ENCODE data around the gene DYNC2H1.
A peak's percentile ranks its signal among the peaks of the same experiment; 100 is the strongest.

The DYNC2H1 gene

GRCh38 chr11:103453126-103453525 lies 343.9 kb downstream of the DYNC2H1 start:
- no CpG with 5 or more reads among the region's 3 CpGs for WGBS, 2 donors (ENCODE audit: extremely low coverage in 2 of 2, insufficient read length in 2 of 2, insufficient replicate concordance in 1 of 2)
- DNase-seq (ENCODE audit: low spot score): no peak
- Histone ChIP-seq H3K9ac (ENCODE audit: low read depth, low read length, poor library complexity) (no peak overlapping the region), H2AK5ac (ENCODE audit: low read depth, low read length) (no peak overlapping the region), H2BK5ac (ENCODE audit: low read length) (no peak overlapping the region), H3K9me3 (replicated peaks in 1 of 2; ENCODE audit: control insufficient read depth in 2 of 2, insufficient read depth in 1 of 2, low read depth in 1 of 2, low read length in 2 of 2) (no peaks in the 10 kb centered on the region), H3K18ac (ENCODE audit: low read length) (no peak overlapping the region), H4K91ac (ENCODE audit: low read depth, low read length, poor library complexity) (no peak overlapping the region), H2BK15ac (ENCODE audit: low read length) (no peak overlapping the region), H3K27ac (replicated peaks; ENCODE audit: low read length) (no peak overlapping the region), H3K4me2 (ENCODE audit: insufficient read depth, low read length, poor library complexity, severe bottlenecking) (no peak overlapping the region), H3K79me1 (ENCODE audit: low read depth, low read length) (no peaks in the 10 kb centered on the region), H2BK120ac (ENCODE audit: low read depth, low read length) (no peak overlapping the region), H2AFZ (ENCODE audit: low read length) (no peak overlapping the region), H3K14ac (ENCODE audit: low read length) (no peak overlapping the region), H3K23ac (ENCODE audit: low read depth, low read length, poor library complexity) (no peak overlapping the region), H4K8ac (ENCODE audit: low read depth, low read length) (no peak overlapping the region), H3K4ac (ENCODE audit: low read length) (no peak overlapping the region), H2BK12ac (ENCODE audit: low read length) (no peak overlapping the region), H3K36me3 (replicated peaks in 1 of 2; ENCODE audit: control insufficient read depth in 2 of 2, insufficient read depth in 2 of 2, low read length in 2 of 2) (no peaks in the 10 kb centered on the region), H3K4me1 (ENCODE audit: control insufficient read depth in 2 of 2, insufficient read depth in 1 of 2, low read depth in 1 of 2, low read length in 2 of 2) (no peaks in the 10 kb centered on the region), H3K27me3 (ENCODE audit: control insufficient read depth in 3 of 3, insufficient read depth in 3 of 3, low read depth in 1 of 3, low read length in 3 of 3) (no peaks in the 10 kb centered on the region), H3K4me3 (ENCODE audit: low read length in 2 of 2) (no peak overlapping the region)

GRCh38 chr11:103453915-103454709 lies 344.9 kb downstream of the DYNC2H1 start:
- Histone ChIP-seq H3K23ac (ENCODE audit: low read depth, low read length, poor library complexity) (no peak overlapping the region), H3K27ac (replicated peaks; ENCODE audit: low read length) (no peak overlapping the region), H4K91ac (ENCODE audit: low read depth, low read length, poor library complexity) (no peak overlapping the region), H3K79me1 (ENCODE audit: low read depth, low read length) (no peaks in the 10 kb centered on the region), H3K14ac (ENCODE audit: low read length) (no peak overlapping the region), H2BK15ac (ENCODE audit: low read length) (no peak overlapping the region), H4K8ac (ENCODE audit: low read depth, low read length) (no peak overlapping the region), H2AK5ac (ENCODE audit: low read depth, low read length) (no peak overlapping the region), H3K36me3 (replicated peaks in 1 of 2; ENCODE audit: control insufficient read depth in 2 of 2, insufficient read depth in 2 of 2, low read length in 2 of 2) (no peaks in the 10 kb centered on the region), H3K4ac (ENCODE audit: low read length) (no peak overlapping the region), H3K9ac (ENCODE audit: low read depth, low read length, poor library complexity) (no peak overlapping the region), H3K9me3 (replicated peaks in 1 of 2; ENCODE audit: control insufficient read depth in 2 of 2, insufficient read depth in 1 of 2, low read depth in 1 of 2, low read length in 2 of 2) (no peaks in the 10 kb centered on the region), H3K27me3 (ENCODE audit: control insufficient read depth in 3 of 3, insufficient read depth in 3 of 3, low read depth in 1 of 3, low read length in 3 of 3) (no peaks in the 10 kb centered on the region), H3K4me2 (ENCODE audit: insufficient read depth, low read length, poor library complexity, severe bottlenecking) (no peak overlapping the region), H3K4me3 (ENCODE audit: low read length in 2 of 2) (no peak overlapping the region), H2BK12ac (ENCODE audit: low read length) (no peak overlapping the region), H2BK5ac (ENCODE audit: low read length) (no peak overlapping the region), H3K4me1 (ENCODE audit: control insufficient read depth in 2 of 2, insufficient read depth in 1 of 2, low read depth in 1 of 2, low read length in 2 of 2) (no peaks in the 10 kb centered on the region), H2BK120ac (ENCODE audit: low read depth, low read length) (no peak overlapping the region), H2AFZ (ENCODE audit: low read length) (no peak overlapping the region), H3K18ac (ENCODE audit: low read length) (no peak overlapping the region)
- no CpG with 5 or more reads among the region's 4 CpGs for WGBS, 2 donors (ENCODE audit: extremely low coverage in 2 of 2, insufficient read length in 2 of 2, insufficient replicate concordance in 1 of 2)
- no peak for DNase-seq (ENCODE audit: low spot score)

- Histone ChIP-seq H3K18ac (ENCODE audit: low read length) (no peak overlapping the region), H3K4ac (ENCODE audit: low read length) (no peak overlapping the region), H3K9me3 (replicated peaks in 1 of 2; ENCODE audit: control insufficient read depth in 2 of 2, insufficient read depth in 1 of 2, low read depth in 1 of 2, low read length in 2 of 2) (no peaks in the 10 kb centered on the region), H3K79me1 (ENCODE audit: low read depth, low read length) (no peaks in the 10 kb centered on the region), H3K36me3 (replicated peaks in 1 of 2; ENCODE audit: control insufficient read depth in 2 of 2, insufficient read depth in 2 of 2, low read length in 2 of 2) (peaks cover 0 to 1% of the 10 kb centered on the region in 2 donors), H3K27me3 (ENCODE audit: control insufficient read depth in 3 of 3, insufficient read depth in 3 of 3, low read depth in 1 of 3, low read length in 3 of 3) (no peaks in the 10 kb centered on the region), H2BK15ac (ENCODE audit: low read length) (no peak overlapping the region), H2AFZ (ENCODE audit: low read length) (no peak overlapping the region), H2BK120ac (ENCODE audit: low read depth, low read length) (no peak overlapping the region), H3K14ac (ENCODE audit: low read length) (no peak overlapping the region), H3K9ac (ENCODE audit: low read depth, low read length, poor library complexity) (no peak overlapping the region), H2AK5ac (ENCODE audit: low read depth, low read length) (no peak overlapping the region), H2BK5ac (ENCODE audit: low read length) (no peak overlapping the region), H3K27ac (replicated peaks; ENCODE audit: low read length) (no peak overlapping the region), H2BK12ac (ENCODE audit: low read length) (no peak overlapping the region), H4K8ac (ENCODE audit: low read depth, low read length) (no peak overlapping the region), H3K4me3 (ENCODE audit: low read length in 2 of 2) (no peak overlapping the region), H4K91ac (ENCODE audit: low read depth, low read length, poor library complexity) (no peak overlapping the region), H3K4me1 (ENCODE audit: control insufficient read depth in 2 of 2, insufficient read depth in 1 of 2, low read depth in 1 of 2, low read length in 2 of 2) (no peaks in the 10 kb centered on the region), H3K4me2 (ENCODE audit: insufficient read depth, low read length, poor library complexity, severe bottlenecking) (no peak overlapping the region), H3K23ac (ENCODE audit: low read depth, low read length, poor library complexity) (no peak overlapping the region)
- no peak for DNase-seq (ENCODE audit: low spot score)
- WGBS, 2 donors (ENCODE audit: extremely low coverage in 2 of 2, insufficient read length in 2 of 2, insufficient replicate concordance in 1 of 2): no CpG with 5 or more reads among the region's 1 CpG
These were observed 355.2 kb downstream of the DYNC2H1 start for GRCh38 chr11:103464420-103464819.

GRCh38 chr11:103465555-103466140 lies 356.4 kb downstream of the DYNC2H1 start:
- no peak overlapping the region for H2BK120ac ChIP-seq (ENCODE audit: low read depth, low read length)
- H3K18ac ChIP-seq (ENCODE audit: low read length): no peak overlapping the region
- no peak overlapping the region for H2BK12ac ChIP-seq (ENCODE audit: low read length)
- no peaks in the 10 kb centered on the region for H3K4me1 ChIP-seq (ENCODE audit: control insufficient read depth in 2 of 2, insufficient read depth in 1 of 2, low read depth in 1 of 2, low read length in 2 of 2)
- no peak overlapping the region for H3K23ac ChIP-seq (ENCODE audit: low read depth, low read length, poor library complexity)
- peaks cover 0 to 1% of the 10 kb centered on the region in 2 donors for H3K36me3 ChIP-seq (replicated peaks in 1 of 2; ENCODE audit: control insufficient read depth in 2 of 2, insufficient read depth in 2 of 2, low read length in 2 of 2)
- peak overlapping the region; percentile 26 for H3K27ac ChIP-seq (replicated peaks; ENCODE audit: low read length)
- H2AFZ ChIP-seq (ENCODE audit: low read length): no peak overlapping the region
- H3K4me3 ChIP-seq (ENCODE audit: low read length in 2 of 2): no peak overlapping the region
- H3K4ac ChIP-seq (ENCODE audit: low read length): no peak overlapping the region
- H3K9ac ChIP-seq (ENCODE audit: low read depth, low read length, poor library complexity): no peak overlapping the region
- no peaks in the 10 kb centered on the region for H3K9me3 ChIP-seq (replicated peaks in 1 of 2; ENCODE audit: control insufficient read depth in 2 of 2, insufficient read depth in 1 of 2, low read depth in 1 of 2, low read length in 2 of 2)
- H4K8ac ChIP-seq (ENCODE audit: low read depth, low read length): no peak overlapping the region
- DNase-seq (ENCODE audit: low spot score): no peak
- WGBS, 2 donors (ENCODE audit: extremely low coverage in 2 of 2, insufficient read length in 2 of 2, insufficient replicate concordance in 1 of 2): no CpG with 5 or more reads among the region's 3 CpGs
- no peak overlapping the region for H4K91ac ChIP-seq (ENCODE audit: low read depth, low read length, poor library complexity)
- no peak overlapping the region for H2BK15ac ChIP-seq (ENCODE audit: low read length)
- H2BK5ac ChIP-seq (ENCODE audit: low read length): no peak overlapping the region
- H3K4me2 ChIP-seq (ENCODE audit: insufficient read depth, low read length, poor library complexity, severe bottlenecking): no peak overlapping the region
- no peaks in the 10 kb centered on the region for H3K27me3 ChIP-seq (ENCODE audit: control insufficient read depth in 3 of 3, insufficient read depth in 3 of 3, low read depth in 1 of 3, low read length in 3 of 3)
- H3K79me1 ChIP-seq (ENCODE audit: low read depth, low read length): no peaks in the 10 kb centered on the region
- no peak overlapping the region for H3K14ac ChIP-seq (ENCODE audit: low read length)
- no peak overlapping the region for H2AK5ac ChIP-seq (ENCODE audit: low read depth, low read length)

All from neuronal stem cell (in vitro differentiated cells).